Measurements from ENCODE around the gene MTMR1. TPM values are rescaled to one million over a fixed set of nuclear protein-coding genes. Genes with fewer than 3 reads are reported as not detected.
A peak's percentile ranks its signal among the peaks of the same experiment; 100 is the strongest.

The MTMR1 gene
- total and polyA plus RNA-seq, 9 of the 15 experiments (the other 6 are each of a cell fraction or from before 2014, with no cell fraction given) = 0.96 to 35.4 (median 22.4) TPM

DNA sequence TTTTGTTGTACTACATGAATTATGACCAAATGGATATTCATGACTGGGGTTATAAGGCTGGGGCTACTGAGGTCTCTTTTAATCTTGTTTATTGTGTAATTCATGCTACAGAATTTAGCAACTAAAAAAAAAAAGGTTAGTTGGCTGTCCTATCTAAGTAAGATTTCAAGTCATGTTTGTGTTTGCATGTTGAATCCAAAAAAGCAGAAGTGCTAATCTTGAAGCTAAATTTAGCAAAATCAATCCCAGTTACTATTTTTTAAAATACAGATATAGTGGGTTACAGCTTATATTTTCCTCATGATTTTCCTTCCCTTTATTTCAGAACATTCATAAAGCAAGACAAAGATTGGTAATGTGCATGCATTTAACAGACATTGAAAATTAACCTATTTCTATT lies 19.4 kb downstream of the MTMR1 start:
- Histone ChIP-seq H3K9ac (ENCODE audit: insufficient read depth in 1 of 2, low read depth in 2 of 2, low read length in 2 of 2) (no peak overlapping the region), H3K9me3 (replicated peaks; ENCODE audit: control insufficient read depth, insufficient read depth, low read depth, low read length) (no peaks in the 10 kb centered on the region), H3K79me2 (ENCODE audit: control insufficient read depth, insufficient read depth, low read length) (no peaks in the 10 kb centered on the region), H3K4me3 (no peak overlapping the region), H2AFZ (ENCODE audit: low read depth, low read length) (no peak overlapping the region), H3K27ac (ENCODE audit: extremely low read depth, low read depth, low read length) (no peak overlapping the region), H3K9me1 (ENCODE audit: control insufficient read depth, insufficient read depth, low read length) (no peaks in the 10 kb centered on the region), H3K4me1 (replicated peaks in 1 of 2; ENCODE audit: control insufficient read depth in 2 of 2, insufficient read depth in 2 of 2, low read length in 2 of 2) (no peaks in the 10 kb centered on the region), H3K36me3 (ENCODE audit: control insufficient read depth, insufficient read depth, low read length) (peaks cover 11% of the 10 kb centered on the region; the same call in 2 of the 3 replicates), H3K4me2 (ENCODE audit: insufficient read depth, low read length) (no peak overlapping the region), H4K20me1 (replicated peaks; ENCODE audit: control insufficient read depth, insufficient read depth, low read length) (no peaks in the 10 kb centered on the region), H3K27me3 (ENCODE audit: control insufficient read depth in 2 of 2, insufficient read depth in 2 of 2, low read length in 2 of 2) (no peaks in the 10 kb centered on the region)
- in situ Hi-C loops (cut with MboI) (loop anchor here (25.0 kb wide), 1 partner anchor 750 kb away; no protein-coding TSS in a partner anchor), intact Hi-C loops (cut with micrococcal nuclease) (loop anchor here (10.0 kb wide), 1 partner anchor 118 kb away; no protein-coding TSS in a partner anchor)
- no peak for DNase-seq (ENCODE audit: extremely low read depth in 1 of 4, low spot score in 3 of 4)
- TF ChIP-seq CREM (IDR thresholded peaks at IDR 0.05; ENCODE audit: low read depth) (no peak), PTRF (tag; IDR thresholded peaks at IDR 0.05) (no peak), SPI1 (IDR thresholded peaks at IDR 0.05; ENCODE audit: borderline replicate concordance, low read depth, low read length) (peak; percentile 64; the same call in 1 of the 2 replicates), MAFG (tag; conservative IDR thresholded peaks at IDR 0.05) (no peak), KAT2B (IDR thresholded peaks at IDR 0.05; ENCODE audit: low read depth, low read length) (no peak), FOXP1 (CRISPR knock-in tag; IDR thresholded peaks at IDR 0.05) (no peak), POLR2AphosphoS5 (IDR thresholded peaks at IDR 0.05; ENCODE audit: control insufficient read depth, insufficient read depth, low read depth, low read length) (no peak), RBM14 (IDR thresholded peaks at IDR 0.05; ENCODE audit: borderline replicate concordance, insufficient read depth, low read depth, low read length) (no peak), PTTG1 (tag; IDR thresholded peaks at IDR 0.05; ENCODE audit: low read depth) (no peak)
- no TSS peak for BruUV-seq (replicated peaks)
- ATAC-seq = no peak
- CTCF ChIA-PET (ENCODE audit: low intra/inter-chr PET ratio) = no interaction called here
- POLR2A ChIA-PET = no interaction called here
- no peak for FAIRE-seq
